HG02798 (cell line): ENCODE measurements around the gene PARS2.

Source experiments
- ATAC-seq: cut with Tn5 transposase; IDR thresholded peaks from one replicate; pipeline ENCODE4 v1.9.1; 2021; ENCODE audit warnings: mild to moderate bottlenecking; ENCODE audit not compliant: unreplicated experiment, poor library complexity

Gene PARS2

DNA sequence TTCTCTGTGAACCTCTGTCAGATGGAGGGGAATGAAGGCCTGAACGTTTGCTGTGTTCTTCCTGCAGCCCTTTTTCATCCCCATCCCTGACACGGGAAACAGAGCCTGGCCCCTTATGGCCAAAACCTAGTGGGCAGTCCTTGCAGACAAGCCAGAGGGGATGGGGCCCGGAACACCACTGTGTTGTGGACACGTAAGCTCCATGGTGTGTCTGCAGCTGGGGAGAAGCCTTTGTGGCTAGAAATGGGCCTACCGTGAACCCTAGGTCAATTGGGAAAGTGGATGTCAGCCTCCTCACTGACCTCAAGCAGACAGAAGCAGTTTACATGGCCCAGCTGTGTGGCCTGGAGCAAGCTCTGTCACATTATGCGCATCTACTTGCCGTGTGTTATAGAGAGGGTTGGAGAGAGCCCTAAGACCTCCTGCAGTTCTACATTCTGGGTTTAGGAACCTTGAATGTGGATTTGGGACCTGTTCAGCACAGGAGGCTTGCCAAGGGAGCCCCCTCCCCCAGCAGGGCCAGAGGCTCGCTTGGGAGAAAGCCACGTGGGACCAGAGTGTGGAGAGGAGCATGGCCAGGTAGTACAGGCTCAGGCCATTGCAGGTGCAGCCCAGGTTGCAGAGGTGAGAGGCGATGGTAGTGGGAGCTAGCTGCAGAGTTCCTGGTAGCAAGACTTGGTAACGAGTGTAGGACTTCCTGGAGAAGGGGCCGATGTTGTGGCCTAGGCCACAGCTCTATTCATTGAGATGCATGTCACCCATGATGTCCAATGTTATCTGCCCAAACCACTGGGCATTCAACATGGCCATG, 20.7 kb downstream of the PARS2 start:
- no peak for ATAC-seq

DNA sequence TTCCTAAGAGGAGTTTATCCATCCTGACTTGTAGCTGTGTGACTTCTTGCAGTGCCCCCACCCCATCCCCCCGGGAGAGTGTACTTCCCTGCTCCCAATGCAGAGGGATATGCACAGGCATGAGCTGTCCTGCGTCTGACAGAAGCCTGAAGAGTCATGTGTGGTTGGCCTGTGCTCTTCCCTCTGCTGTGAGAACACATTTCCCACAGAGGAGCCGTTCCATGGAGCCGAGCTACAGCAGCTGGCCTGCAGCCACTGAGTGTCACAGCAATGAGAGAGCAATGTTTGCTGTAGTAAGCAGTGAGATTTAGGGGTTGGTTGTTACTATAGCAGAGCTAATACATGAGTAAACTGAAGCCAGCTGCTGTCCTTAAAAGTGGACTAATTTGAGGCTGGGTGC, 22.0 kb downstream of the PARS2 start:
- no peak for ATAC-seq

DNA sequence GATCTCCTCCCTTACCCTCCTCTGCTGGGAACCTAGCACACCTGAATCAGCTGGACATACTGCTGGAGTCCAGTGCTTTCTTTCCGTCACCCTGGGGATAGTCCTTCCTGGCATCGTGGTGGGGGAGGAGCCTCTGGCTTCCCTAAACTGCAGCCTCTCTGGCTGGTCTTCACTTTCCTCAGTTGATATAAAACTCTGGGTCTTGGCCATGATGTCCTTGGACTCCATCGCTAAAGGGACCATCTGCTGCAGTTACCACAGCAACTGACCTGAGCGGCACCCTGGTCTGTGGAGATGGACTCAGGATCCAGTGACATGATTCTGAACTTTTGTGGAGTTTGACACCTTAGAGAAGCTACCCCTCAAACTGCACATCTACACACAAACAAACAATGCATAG, 22.8 kb downstream of the PARS2 start:
- ATAC-seq, result no peak

DNA sequence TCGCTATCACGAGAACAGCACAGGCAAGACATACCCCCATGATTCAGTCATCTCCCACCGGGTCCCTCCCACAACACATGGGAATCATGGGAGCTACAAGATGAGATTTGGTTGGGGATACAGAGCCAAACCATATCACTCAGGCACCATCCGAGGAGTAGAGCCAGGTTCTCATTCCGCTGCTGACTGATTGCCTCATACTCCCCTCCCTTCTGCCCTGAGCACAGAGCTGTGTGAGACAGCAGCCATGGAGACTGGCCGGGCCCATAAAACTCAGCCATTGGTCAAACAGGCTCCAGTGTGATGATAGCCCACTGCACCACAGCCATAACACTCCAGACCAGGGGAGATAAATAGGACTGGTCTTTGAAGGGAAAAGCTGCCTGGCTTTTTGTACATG, 26.1 kb downstream of the PARS2 start:
- ATAC-seq, result no peak

DNA sequence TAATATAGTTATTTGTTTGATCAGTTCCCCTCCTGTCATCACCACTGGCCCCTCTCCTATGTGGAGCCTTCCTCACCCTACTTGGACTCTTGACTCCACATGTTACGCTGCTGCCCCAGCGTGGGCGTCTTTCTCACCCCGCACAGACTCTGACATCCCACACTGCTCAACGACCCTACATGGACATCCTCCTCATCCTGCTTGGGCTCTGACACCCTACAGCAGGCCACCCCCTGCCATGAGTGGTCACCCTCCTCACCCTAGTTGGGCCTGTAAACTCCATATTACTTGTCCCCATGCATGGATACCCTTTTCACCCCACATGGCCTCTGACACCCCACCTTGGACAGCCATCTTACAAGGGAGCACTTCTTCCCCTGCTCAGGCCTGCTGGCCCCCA, 27.6 kb downstream of the PARS2 start:
- ATAC-seq, result no peak

DNA sequence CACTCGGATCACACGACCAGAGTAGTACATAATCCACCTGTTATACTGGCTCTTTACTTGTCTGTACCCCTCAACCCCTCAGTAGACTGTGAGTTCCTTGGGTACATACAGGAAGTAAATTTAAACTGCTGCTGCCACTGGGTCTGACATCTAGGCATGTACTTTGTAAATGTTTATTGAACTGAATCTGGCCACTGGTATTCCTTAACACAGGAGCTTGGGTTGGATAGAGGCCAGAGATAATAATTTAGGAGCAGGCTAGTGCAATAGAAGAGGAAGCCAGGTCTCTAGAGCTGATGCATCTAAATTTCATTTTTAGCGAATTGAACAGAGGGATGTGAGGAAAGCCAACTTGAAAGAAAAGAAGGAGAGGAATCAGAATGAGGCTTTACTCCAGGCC, 36.3 kb downstream of the PARS2 start:
- ATAC-seq, result no peak

DNA sequence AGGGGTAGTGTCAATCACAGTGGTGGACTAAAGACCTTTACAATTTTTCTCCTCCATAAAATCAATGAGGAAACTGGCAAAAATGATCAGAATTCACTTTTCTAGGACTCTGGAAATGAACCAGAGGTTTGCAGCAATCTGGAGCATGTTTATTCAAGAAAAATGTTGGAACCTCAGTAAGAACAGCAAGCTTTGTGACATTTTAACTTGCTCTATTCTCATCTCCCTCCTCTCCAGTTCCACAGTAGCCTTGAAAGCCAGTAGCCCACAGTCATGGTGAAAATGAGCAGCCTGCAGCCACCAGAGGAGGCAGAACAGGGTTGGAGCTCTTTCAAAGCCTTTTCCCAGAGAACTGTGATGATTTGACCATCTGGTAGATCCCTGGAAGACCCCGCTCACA, 39.6 kb downstream of the PARS2 start:
- no peak for ATAC-seq

DNA sequence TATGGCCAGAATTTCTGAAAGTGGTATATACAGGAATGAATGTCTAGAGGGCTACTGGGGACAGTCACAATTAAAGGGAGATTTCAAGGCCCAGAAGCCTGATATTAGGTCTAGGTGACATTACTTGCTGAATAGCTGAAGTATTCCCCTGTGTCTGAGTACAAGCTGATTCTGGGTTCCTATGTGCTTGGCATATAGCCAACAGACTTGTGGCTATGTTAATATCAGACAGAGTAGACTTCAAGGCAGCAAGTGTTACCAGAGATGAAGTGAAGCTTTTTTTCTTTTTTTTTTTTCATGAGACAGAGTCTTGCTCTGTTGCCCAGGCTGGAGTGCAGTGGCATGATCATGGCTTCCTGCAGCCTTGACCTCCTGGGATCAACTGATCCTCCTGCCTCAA, 40.3 kb downstream of the PARS2 start:
- no peak for ATAC-seq

DNA sequence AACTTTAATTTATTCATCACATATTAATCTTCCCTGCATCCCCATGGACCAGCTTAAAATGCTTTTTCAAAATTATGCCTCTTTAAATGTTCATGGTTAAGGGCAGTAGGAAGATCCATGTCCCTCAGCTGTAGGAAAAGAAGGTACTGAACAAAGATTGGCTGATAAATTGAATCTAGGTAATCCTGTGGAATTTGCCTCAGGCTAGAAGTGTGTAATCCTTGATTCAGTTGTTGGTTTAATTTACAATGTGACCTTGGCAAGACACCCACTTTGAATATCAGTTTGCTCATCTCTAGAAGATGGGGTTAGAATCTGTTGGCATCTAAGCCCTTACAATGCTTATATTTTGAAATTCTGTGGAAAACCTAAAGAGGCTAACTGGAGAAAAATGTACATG, 42.6 kb downstream of the PARS2 start:
- ATAC-seq, result no peak

DNA sequence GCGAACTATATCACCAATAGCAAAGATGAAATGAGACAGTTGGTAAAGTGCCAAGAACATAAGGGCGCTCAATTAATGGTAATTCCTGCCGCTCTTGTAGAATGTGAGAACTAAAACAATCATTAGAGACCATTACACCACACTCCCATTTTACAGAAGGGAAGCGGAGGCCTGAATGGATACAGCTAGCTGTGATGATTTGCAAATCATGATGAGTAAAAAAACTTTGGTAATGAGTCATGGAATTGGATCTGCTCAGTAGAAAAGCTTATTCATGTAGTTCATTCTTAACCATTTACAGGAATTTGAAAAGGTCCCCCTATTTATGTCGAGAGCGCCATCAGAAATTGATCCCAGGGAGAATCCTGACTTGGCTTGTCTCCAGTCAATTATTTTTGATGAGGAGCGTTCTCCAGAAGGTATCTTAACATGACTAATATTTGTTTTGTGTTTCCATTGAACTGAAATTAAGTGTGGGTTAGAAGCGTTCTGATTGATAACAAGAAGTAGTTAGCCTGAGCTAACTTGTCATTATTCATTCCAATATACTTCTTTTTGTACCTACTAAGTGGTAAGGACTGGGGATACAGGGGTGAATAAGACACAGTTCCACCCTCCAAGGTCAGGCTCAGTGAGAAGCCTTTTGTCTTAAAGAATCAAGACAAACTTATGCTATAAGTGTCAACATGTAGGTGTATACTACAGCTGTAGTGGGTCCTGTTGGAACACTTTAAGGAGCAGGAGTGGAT, 47.9 kb downstream of the PARS2 start:
- no peak for ATAC-seq

DNA sequence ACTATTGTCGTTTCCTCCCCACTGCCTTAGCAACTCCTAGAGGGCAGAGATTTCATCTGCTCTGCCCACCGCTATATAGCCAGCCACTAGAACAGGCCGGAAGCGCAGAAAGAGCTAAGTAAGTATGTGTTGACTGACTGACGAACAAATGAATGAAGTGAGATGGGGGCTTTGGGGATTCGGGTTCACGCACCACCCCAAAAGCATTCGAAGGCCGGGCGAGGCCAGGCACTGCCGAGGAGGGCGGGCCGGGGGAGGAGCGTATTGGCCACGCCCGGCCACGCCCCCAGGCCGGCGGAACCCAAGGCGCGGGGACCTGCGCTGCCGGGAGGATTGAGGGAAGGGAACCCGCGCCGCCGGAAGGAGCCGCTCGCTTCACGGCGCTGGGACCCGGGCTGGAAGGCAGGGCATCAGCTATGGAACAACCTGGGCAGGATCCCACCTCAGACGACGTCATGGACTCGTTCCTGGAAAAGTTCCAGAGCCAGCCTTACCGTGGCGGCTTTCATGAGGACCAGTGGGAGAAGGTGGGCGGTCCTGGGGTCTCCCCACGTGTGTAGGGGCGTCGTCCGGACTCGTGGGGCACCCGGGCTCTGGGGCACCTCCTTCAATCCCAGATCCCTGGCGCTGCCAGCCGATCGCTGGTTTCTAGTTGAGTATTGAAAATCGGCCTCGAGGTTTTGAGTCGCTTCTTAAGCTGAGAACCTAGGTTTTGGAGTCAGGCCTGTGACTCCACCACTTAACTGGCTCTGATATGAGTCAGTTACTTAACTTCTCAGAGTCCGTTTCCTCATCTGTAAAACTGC, 48.6 kb downstream of the PARS2 start, which contains the start of gene TTC4:
Gene TTC4 (plus strand): TSS at position 369 of the 806 bp plus-strand sequence. CDS start 48 bp downstream, at position 417.
- peak; percentile 98 for ATAC-seq

DNA sequence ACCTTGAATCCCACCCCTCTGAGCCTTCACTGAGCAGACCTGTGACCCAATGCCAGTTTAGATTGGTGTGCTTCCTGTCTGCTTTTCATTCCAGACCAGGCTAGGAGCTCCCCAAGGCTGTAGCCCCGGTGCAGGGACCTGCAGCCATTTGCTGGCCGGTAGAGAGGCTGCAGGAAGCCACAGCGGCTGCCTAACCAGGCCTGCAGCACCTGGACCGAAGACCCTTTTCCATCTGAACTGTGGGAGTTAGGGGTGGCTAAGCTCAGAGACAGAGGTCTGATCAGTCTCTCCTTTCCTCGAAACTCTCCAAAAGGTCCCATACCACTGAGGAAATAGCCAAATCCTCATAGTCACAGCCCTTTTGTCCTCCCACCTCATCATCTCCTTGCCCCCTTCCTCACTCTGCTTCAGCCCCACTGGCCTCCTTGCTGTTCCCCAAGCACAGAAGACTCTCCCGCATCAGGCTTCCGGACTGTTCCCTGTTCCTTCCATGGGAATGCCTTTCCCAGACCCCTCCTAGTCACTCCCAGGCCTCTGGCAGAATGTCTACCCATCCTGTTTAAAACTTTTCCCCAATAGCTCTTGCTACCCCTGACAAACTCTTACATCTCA, 49.3 kb downstream of the PARS2 start:
- no peak for ATAC-seq

DNA sequence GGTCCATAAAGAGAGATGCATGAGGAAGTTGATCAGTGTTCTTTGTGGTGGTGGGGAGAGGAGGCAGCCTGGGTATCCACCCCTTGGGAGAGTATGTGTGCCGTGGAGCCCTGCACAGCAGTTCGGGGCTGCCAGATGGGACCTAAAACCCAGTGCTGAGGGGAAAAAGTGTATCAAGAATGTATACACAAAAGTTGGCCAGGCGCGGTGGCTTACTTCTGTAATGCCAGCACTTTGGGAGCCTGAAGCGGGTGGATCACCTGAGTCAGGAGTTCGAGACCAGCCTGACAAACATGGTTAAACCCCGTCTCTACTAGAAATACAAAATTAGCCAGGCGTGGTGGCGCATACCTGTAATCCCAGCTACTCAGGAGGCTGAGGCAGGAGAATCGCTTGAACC, 52.8 kb downstream of the PARS2 start:
- ATAC-seq, result no peak

DNA sequence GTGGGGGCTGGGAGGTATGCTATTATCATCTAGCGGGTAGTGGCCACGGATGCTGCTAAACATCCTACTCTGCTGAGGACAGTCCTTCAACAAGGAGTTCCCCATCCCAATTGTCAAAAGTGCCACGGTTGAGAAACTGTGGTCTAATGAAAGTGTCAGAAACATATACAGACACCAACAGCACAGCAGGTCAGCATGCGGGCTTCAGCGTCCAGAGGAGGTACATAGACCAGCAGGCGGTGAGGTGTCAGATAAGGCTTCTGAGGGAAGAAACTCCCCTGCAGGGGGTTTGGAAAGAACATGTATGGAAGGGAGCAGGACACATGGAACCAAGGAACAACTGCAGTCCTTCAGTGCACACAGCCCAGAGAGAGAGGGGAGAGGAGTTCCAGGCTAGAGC, 53.5 kb downstream of the PARS2 start:
- no peak for ATAC-seq

DNA sequence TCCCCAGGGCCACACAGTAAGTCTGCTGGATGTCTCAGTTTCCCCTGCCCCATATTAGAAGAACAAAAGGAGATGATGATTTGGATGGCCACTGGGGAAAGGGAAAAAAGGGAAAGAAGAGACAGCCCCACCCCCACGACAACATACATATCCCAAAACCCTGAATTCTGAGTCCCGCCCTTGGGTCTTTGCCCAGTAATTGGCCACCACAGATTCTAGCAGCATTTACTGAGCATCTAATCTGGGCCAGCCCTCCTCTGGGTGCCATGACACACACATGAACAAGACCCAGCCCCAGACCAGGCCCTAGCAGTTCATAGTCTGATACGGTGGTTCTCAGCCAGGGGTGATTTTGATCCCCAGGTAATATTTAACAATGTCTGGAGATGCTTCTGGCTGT, 53.9 kb downstream of the PARS2 start:
- ATAC-seq, result no peak

DNA sequence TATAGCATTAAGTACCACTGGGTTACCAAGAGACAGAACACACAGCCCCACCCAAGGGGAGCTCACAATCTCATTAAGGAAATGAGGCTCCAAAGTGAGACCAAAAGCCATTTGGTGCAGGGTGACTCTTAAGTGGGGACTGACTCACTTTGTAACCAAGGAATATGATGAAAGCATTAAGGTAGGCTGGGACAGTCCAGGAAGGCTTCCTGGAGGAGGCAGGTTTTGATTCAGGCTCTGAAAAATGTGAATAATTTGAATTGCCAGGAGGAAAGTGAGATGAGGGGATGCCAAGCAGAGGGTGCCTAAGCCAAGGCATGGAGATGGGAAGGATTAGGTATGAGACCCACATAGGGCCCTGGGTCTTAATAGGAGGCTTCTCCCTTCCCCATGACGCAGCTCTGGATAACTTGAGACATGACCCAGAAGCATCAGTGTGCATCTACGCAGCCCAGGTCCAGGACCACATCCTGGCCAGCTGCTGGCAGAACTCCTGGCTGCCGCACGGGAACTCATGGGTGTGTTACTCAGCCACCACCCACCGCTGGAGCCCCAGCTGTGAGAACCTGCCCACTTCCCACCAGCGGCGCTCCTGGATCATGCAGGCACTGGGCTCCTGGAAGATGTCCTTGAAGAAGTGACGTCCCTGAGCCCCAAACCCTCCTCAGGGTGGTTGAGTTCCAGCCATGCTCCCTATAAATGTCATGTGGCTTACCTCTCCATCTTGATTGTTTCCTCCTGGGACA, 54.6 kb downstream of the PARS2 start:
- no peak for ATAC-seq

DNA sequence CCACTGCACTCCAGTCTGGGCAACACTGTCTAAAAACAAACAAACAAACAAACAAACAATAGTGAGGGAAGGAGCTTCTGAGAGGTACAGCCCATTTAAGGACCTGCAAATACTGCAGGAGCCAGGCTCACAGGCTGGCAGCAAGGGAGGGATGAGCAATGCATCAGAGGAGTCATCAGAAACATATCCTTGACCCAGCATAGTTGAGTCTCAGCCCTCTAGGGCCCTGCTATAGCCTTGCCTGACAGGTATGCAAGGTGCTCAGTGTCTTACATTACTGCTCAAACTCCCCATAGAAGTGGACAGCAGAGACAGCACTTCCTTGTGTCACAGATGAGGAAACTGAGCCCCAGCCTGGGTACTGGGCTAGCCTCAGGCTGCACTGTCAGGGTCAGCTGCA, 55.9 kb downstream of the PARS2 start:
- ATAC-seq, result no peak
